ENCODE data around the gene SLBP. TPM values are rescaled to one million over a fixed set of nuclear protein-coding genes. Genes with fewer than 3 reads are reported as not detected.
"Not testable (repeated sequence)": the region's sequence is repeated elsewhere in the genome, so short reads cannot be mapped to it uniquely, and the experiment has no call there.

The SLBP gene
- total RNA-seq, 6 experiments from 2014 or later = 44.7 to 61.9 (median 58.4) TPM

DNA sequence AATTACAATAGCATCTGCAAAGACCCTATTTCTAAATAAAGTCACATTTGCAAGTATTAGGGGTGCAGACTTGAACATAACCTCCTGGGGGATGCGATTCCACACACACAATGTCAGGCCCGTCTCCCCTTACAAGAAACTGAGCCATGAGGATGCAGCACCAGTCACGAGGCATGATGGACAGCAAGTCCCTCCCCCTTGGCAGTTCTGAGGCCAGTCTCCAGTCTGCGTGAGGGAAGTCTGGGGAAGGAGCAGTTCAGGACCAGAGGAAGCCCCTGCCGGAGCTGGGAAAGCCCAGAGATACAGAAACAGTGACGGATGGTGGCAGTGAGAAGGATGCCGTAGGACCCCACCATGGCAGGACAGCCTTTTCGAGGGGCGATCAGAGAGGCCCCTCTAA lies 37.4 kb downstream of the SLBP start:
- TF ChIP-seq, protein P1, sequence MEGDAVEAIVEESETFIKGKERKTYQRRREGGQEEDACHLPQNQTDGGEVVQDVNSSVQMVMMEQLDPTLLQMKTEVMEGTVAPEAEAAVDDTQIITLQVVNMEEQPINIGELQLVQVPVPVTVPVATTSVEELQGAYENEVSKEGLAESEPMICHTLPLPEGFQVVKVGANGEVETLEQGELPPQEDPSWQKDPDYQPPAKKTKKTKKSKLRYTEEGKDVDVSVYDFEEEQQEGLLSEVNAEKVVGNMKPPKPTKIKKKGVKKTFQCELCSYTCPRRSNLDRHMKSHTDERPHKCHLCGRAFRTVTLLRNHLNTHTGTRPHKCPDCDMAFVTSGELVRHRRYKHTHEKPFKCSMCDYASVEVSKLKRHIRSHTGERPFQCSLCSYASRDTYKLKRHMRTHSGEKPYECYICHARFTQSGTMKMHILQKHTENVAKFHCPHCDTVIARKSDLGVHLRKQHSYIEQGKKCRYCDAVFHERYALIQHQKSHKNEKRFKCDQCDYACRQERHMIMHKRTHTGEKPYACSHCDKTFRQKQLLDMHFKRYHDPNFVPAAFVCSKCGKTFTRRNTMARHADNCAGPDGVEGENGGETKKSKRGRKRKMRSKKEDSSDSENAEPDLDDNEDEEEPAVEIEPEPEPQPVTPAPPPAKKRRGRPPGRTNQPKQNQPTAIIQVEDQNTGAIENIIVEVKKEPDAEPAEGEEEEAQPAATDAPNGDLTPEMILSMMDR (IDR thresholded peaks at IDR 0.05) = no peak
- H3K4me1 Mint-ChIP-seq (ENCODE audit: low read depth) = no peaks in the 10 kb centered on the region
- no peak overlapping the region for H3K27ac Mint-ChIP-seq
- no peak overlapping the region for H3K4me3 Mint-ChIP-seq
- no peaks in the 10 kb centered on the region for H3K9me3 Mint-ChIP-seq
- H3K36me3 Mint-ChIP-seq (ENCODE audit: low read depth) = no peaks in the 10 kb centered on the region
- H3K27me3 Mint-ChIP-seq (ENCODE audit: insufficient read depth) = peaks cover 3% of the 10 kb centered on the region
- no peak for DNase-seq

DNA sequence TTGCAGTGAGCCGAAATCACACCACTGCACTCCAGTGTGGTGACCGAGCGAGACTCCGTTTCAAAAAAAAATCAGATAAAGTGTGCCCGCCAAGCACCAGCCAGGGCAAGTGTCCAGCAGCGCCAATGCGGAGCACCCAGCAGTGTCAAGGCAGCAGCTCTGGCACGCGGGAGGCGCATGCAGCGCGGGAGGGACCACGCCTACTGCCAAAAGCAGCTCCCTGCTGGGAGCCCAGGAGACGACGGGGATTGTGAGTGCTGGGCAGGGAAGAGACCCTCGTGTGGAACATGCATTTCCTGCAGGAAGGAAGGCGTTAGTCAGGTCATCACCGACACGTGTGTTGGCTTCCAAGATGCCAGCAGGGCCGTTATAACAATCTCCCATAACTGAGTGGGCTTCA lies 38.4 kb downstream of the SLBP start:
- H3K4me1 Mint-ChIP-seq (ENCODE audit: low read depth) = no peaks in the 10 kb centered on the region
- no peaks in the 10 kb centered on the region for H3K9me3 Mint-ChIP-seq
- no peak for DNase-seq
- no peaks in the 10 kb centered on the region for H3K36me3 Mint-ChIP-seq (ENCODE audit: low read depth)
- TF ChIP-seq, protein P1 (IDR thresholded peaks at IDR 0.05) = no peak
- peaks cover 3% of the 10 kb centered on the region for H3K27me3 Mint-ChIP-seq (ENCODE audit: insufficient read depth)
- H3K27ac Mint-ChIP-seq = no peak overlapping the region
- H3K4me3 Mint-ChIP-seq = no peak overlapping the region

DNA sequence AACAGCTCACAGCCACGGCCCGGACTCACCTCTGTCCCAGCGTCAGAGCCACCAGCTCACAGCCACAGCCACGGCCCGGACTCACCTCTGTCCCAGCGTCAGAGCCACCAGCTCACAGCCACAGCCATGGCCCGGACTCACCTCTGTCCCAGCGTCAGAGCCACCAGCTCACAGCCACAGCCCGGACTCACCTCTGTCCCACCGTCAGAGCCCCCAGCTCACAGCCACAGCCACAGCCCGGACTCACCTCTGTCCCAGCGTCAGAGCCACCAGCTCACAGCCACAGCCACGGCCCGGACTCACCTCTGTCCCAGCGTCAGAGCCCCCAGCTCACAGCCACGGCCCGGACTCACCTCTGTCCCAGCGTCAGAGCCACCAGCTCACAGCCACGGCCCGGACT lies 41.1 kb downstream of the SLBP start:
- H3K4me1 Mint-ChIP-seq (ENCODE audit: low read depth); H3K4me3 Mint-ChIP-seq; H3K9me3 Mint-ChIP-seq; H3K36me3 Mint-ChIP-seq (ENCODE audit: low read depth); H3K27me3 Mint-ChIP-seq (ENCODE audit: insufficient read depth); H3K27ac Mint-ChIP-seq; DNase-seq: not testable (repeated sequence)

DNA sequence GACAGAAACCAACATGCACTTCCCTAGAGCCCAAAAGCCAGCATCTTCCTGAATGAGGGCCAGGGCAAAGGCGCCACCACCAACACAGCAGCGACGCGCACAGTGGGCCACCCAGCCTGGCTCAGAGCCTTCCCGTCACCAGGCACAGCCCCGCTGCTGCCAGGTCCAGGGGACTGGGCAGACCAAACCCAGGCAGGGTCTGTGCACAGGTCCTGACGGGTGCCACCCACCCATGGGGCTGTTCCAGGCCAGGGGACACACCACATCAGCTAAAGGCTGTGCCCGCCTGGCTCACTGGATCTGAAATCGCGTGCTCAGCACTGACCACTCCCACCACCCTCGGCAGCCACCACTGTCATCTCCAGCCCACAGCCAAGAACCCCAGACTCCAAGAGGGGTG lies 41.8 kb downstream of the SLBP start:
- DNase-seq = no peak
- H3K27me3 Mint-ChIP-seq (ENCODE audit: insufficient read depth) = peaks cover 3% of the 10 kb centered on the region
- H3K4me3 Mint-ChIP-seq = no peak overlapping the region
- H3K4me1 Mint-ChIP-seq (ENCODE audit: low read depth) = no peaks in the 10 kb centered on the region
- H3K9me3 Mint-ChIP-seq = no peaks in the 10 kb centered on the region
- no peaks in the 10 kb centered on the region for H3K36me3 Mint-ChIP-seq (ENCODE audit: low read depth)
- TF ChIP-seq, protein P1 (IDR thresholded peaks at IDR 0.05) = no peak
- H3K27ac Mint-ChIP-seq = no peak overlapping the region

DNA sequence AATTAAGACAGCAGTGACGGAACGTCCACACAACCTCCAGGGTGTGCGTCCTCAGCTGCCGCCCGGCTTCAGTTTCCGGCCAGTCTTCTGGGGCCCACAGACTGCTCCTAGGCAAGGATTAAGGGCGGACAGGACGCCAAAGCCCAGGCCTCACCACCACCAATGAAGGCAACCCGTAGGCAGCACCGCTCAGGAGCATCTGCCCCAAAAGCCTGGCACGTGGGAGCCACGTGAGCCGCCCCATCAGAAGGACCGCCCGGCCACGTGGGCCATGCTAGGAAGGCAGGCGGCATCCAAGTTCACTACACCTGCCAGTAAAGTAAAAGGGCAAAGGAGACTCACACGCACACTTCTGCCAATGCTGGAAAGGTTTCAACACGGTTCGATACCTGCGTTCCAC lies 42.3 kb downstream of the SLBP start:
- Mint-ChIP-seq H3K4me3 (no peak overlapping the region), H3K27me3 (ENCODE audit: insufficient read depth) (peaks cover 3% of the 10 kb centered on the region), H3K4me1 (ENCODE audit: low read depth) (no peaks in the 10 kb centered on the region), H3K9me3 (no peaks in the 10 kb centered on the region), H3K36me3 (ENCODE audit: low read depth) (no peaks in the 10 kb centered on the region), H3K27ac (no peak overlapping the region)
- no peak for DNase-seq
- TF ChIP-seq, protein P1 (IDR thresholded peaks at IDR 0.05) = no peak

DNA sequence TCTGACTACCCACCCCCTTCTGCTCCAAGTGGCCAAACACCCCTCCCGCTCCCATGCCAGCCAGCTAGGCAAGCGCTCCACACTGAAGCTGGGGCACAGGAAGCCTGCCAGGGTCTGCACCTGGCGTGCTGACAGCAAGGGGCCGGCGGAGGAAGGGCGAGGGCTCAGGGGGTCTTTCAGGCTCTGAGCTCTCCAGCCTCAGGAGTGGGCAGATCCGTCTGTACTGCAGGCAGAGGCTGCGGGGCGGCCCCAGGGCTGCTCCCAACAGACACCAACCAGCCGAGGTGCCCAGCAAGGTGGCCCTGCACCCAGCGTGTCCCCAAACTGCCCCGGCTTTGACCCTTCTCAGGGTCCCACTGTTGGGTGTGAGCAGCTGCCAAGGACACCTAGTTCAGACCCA lies 42.8 kb downstream of the SLBP start:
- H3K4me3 Mint-ChIP-seq = no peak overlapping the region
- TF ChIP-seq, protein P1 (IDR thresholded peaks at IDR 0.05) = no peak
- no peaks in the 10 kb centered on the region for H3K9me3 Mint-ChIP-seq
- no peaks in the 10 kb centered on the region for H3K36me3 Mint-ChIP-seq (ENCODE audit: low read depth)
- no peaks in the 10 kb centered on the region for H3K4me1 Mint-ChIP-seq (ENCODE audit: low read depth)
- H3K27me3 Mint-ChIP-seq (ENCODE audit: insufficient read depth) = no peaks in the 10 kb centered on the region
- H3K27ac Mint-ChIP-seq = no peak overlapping the region
- DNase-seq = no peak

Measured in HFFc6 (cell line).